Natural killer cell (primary cell): ENCODE results near the gene PLIN5. TPM values are rescaled to one million over a fixed set of nuclear protein-coding genes. Genes with fewer than 3 reads are reported as not detected.
"Not testable (repeated sequence)": the region's sequence is repeated elsewhere in the genome, so short reads cannot be mapped to it uniquely, and the experiment has no call there.

Experiments used
- ATAC-seq, 3 donors: fragments of 150-1000 bp in 2 of 3; fragments of 200-7000 bp in 1 of 3; cut with Tn5 transposase; 1 replicate in 1 of 3; 2 replicates in 2 of 3; pipeline ENCODE4 v1.10.0; 2021; ENCODE audit warnings: mild to moderate bottlenecking in 2 of 3, moderate library complexity in 2 of 3
- DNase-seq, 2 donors: peaks; one replicate each; pipeline versions ENCODE4 v3.0.0 to v3.0.0-alpha.2; 2013 to 2021; ENCODE audit warnings: mixed read lengths in 1 of 2
- H3K27ac ChIP-seq: one replicate; pipeline ENCODE4 v1.5.1; 2013; ENCODE audit warnings: mild to moderate bottlenecking, low read length
- H3K27me3 ChIP-seq: one replicate; pipeline ENCODE4 v1.6.1; 2013; ENCODE audit warnings: low read length; ENCODE audit not compliant: control insufficient read depth, insufficient read depth
- H3K36me3 ChIP-seq: one replicate; pipeline ENCODE4 v1.6.1; 2013; ENCODE audit warnings: low read length; ENCODE audit not compliant: control insufficient read depth, insufficient read depth
- H3K4me1 ChIP-seq: one replicate; pipeline ENCODE4 v1.6.1; 2013; ENCODE audit warnings: low read length; ENCODE audit not compliant: control insufficient read depth, insufficient read depth
- H3K4me3 ChIP-seq: one replicate; pipeline ENCODE4 v1.5.1; 2013; ENCODE audit warnings: low read length
- H3K9me3 ChIP-seq: one replicate; pipeline ENCODE4 v1.6.1; 2013; ENCODE audit warnings: low read length; ENCODE audit not compliant: control insufficient read depth, insufficient read depth
- H3K27ac Mint-ChIP-seq, 2 donors: one replicate each; pipeline ENCODE4 v1.8.0; 2022; ENCODE audit warnings: mild to moderate bottlenecking in 2 of 2, mixed read lengths in 2 of 2, moderate library complexity in 1 of 2
- H3K27me3 Mint-ChIP-seq, 2 donors: one replicate each; pipeline ENCODE4 v1.8.0; 2022; ENCODE audit warnings: low read depth in 2 of 2, mixed read lengths in 2 of 2
- H3K36me3 Mint-ChIP-seq: one replicate; pipeline ENCODE4 v1.8.0; 2022; ENCODE audit warnings: mixed read lengths
- H3K4me1 Mint-ChIP-seq, 2 donors: one replicate each; pipeline ENCODE4 v1.8.0; 2022; ENCODE audit warnings: mixed read lengths in 2 of 2
- H3K4me3 Mint-ChIP-seq: one replicate; pipeline ENCODE4 v1.8.0; 2022; ENCODE audit warnings: mild to moderate bottlenecking, moderate library complexity, mixed read lengths
- H3K9me3 Mint-ChIP-seq, 2 donors: one replicate each; pipeline ENCODE4 v1.8.0; 2022; ENCODE audit warnings: mixed read lengths in 2 of 2
- CTCF ChIP-seq: fragments of 200-600 bp; IDR thresholded peaks from one replicate; pipeline ENCODE4 v1.8.0; 2022; ENCODE audit warnings: antibody characterized with exemption
- whole genome bisulfite sequencing: methylation state at CpG from one replicate; pipeline ENCODE4 v1.1.7; 2013; ENCODE audit warnings: missing lambda C conversion rate; ENCODE audit not compliant: insufficient coverage; 5-methylcytosine and 5-hydroxymethylcytosine counted together
- intact Hi-C: fragments of 100-400 bp; cut with micrococcal nuclease; formaldehyde crosslinking; loops from one replicate; pipeline ENCODE4 v1.14.2; 2022
- total RNA-seq, 4 donors: library from RNA; stranded (reverse); fragments of 120-200 nt in 1 of 4; gene quantifications; one replicate each; pipeline versions ENCODE4 v1.2.3 to v1.2.4, GENCODE V29; 2013 to 2022

The PLIN5 gene
- total RNA-seq, 3 donors from 2014 or later (not counting 1 experiment from before 2014, with no cell fraction given), result 0.65 TPM; not detected in 2

GRCh38 chr19:4529924-4530522, 5.0 kb downstream of the PLIN5 start:
- no peaks in the 10 kb centered on the region for H3K9me3 ChIP-seq
- no peak for TF ChIP-seq CTCF
- H3K27ac ChIP-seq, result no peak overlapping the region
- H3K36me3 ChIP-seq, result no peaks in the 10 kb centered on the region
- no peak overlapping the region for H3K4me3 ChIP-seq
- H3K27ac Mint-ChIP-seq, result no peak overlapping the region
- peaks cover 4% of the 10 kb centered on the region for H3K4me1 ChIP-seq
- no peaks in the 10 kb centered on the region for H3K36me3 Mint-ChIP-seq
- no peaks in the 10 kb centered on the region for H3K4me1 Mint-ChIP-seq
- H3K4me3 Mint-ChIP-seq, result no peak overlapping the region
- H3K27me3 Mint-ChIP-seq, result peaks cover 0 to 6% of the 10 kb centered on the region in 2 donors
- H3K27me3 ChIP-seq, result no peaks in the 10 kb centered on the region
- no peaks in the 10 kb centered on the region for H3K9me3 Mint-ChIP-seq
- ATAC-seq, result no peak
- DNase-seq, result no peak
- WGBS, result 80% methylated on average over 13 of the region's 14 CpGs
- intact Hi-C loops, result loop anchor here (10.0 kb wide), 1 partner anchor 265 kb away; no protein-coding TSS in a partner anchor

GRCh38 chr19:4528843-4529242, 6.2 kb downstream of the PLIN5 start:
- no peaks in the 10 kb centered on the region for H3K36me3 Mint-ChIP-seq
- TF ChIP-seq CTCF, result no peak

GRCh38 chr19:4527377-4527776, 7.6 kb downstream of the PLIN5 start:
- not testable (repeated sequence) for H3K4me3 Mint-ChIP-seq, H3K4me1 ChIP-seq, H3K9me3 Mint-ChIP-seq, H3K4me3 ChIP-seq, H3K4me1 Mint-ChIP-seq, DNase-seq, H3K27me3 Mint-ChIP-seq, H3K36me3 Mint-ChIP-seq, ATAC-seq, H3K36me3 ChIP-seq, H3K27ac Mint-ChIP-seq, H3K9me3 ChIP-seq, H3K27me3 ChIP-seq, H3K27ac ChIP-seq
- intact Hi-C loops, result loop anchor here (10.0 kb wide), 1 partner anchor 263 kb away; no protein-coding TSS in a partner anchor
- 93% methylated on average over 3 of the region's 8 CpGs for WGBS

More at GRCh38 chr19:4528843-4529242, 6.2 kb downstream of the PLIN5 start:
- H3K36me3 ChIP-seq, result no peaks in the 10 kb centered on the region
- DNase-seq (no peak), ATAC-seq (no peak)
- intact Hi-C loops, result loop anchor here (10.0 kb wide), 1 partner anchor 264 kb away; no protein-coding TSS in a partner anchor
- Mint-ChIP-seq H3K9me3 (no peaks in the 10 kb centered on the region), H3K27ac (no peak overlapping the region), H3K27me3 (peaks cover 0 to 6% of the 10 kb centered on the region in 2 donors), H3K4me3 (no peak overlapping the region), H3K4me1 (no peaks in the 10 kb centered on the region)
- no peak overlapping the region for H3K4me3 ChIP-seq
- 88% methylated on average over 15 of the region's 15 CpGs for WGBS
- H3K27me3 ChIP-seq, result no peaks in the 10 kb centered on the region
- no peaks in the 10 kb centered on the region for H3K4me1 ChIP-seq
- H3K9me3 ChIP-seq, result no peaks in the 10 kb centered on the region
- H3K27ac ChIP-seq, result no peak overlapping the region

GRCh38 chr19:4525563-4526002, 9.4 kb downstream of the PLIN5 start:
- no peak for TF ChIP-seq CTCF
- H3K27ac ChIP-seq, result no peak overlapping the region
- intact Hi-C loops, result loop anchor here (10.0 kb wide), 1 partner anchor 261 kb away; no protein-coding TSS in a partner anchor

More at GRCh38 chr19:4525563-4526002, 9.4 kb downstream of the PLIN5 start:
- Histone ChIP-seq H3K27me3 (no peaks in the 10 kb centered on the region), H3K36me3 (no peaks in the 10 kb centered on the region), H3K4me3 (no peak overlapping the region), H3K4me1 (no peaks in the 10 kb centered on the region), H3K9me3 (no peaks in the 10 kb centered on the region)
- Mint-ChIP-seq H3K4me3 (no peak overlapping the region), H3K36me3 (no peaks in the 10 kb centered on the region), H3K9me3 (no peaks in the 10 kb centered on the region), H3K27ac (no peak overlapping the region), H3K4me1 (no peaks in the 10 kb centered on the region), H3K27me3 (peaks cover 0 to 10% of the 10 kb centered on the region in 2 donors)
- ATAC-seq (no peak), DNase-seq (no peak)
- WGBS, result 78% methylated on average over 23 of the region's 23 CpGs
